Coronary artery (tissue), 2 donors: Measurements from ENCODE around the gene IGSF6.
"Not testable (repeated sequence)": the region's sequence is repeated elsewhere in the genome, so short reads cannot be mapped to it uniquely, and the experiment has no call there.

Experiments used
- DNase-seq: peaks from one replicate; pipeline ENCODE4 v3.0.0-alpha.2; 2017; ENCODE audit warnings: low spot score
- H3K27ac ChIP-seq, 2 donors: fragments of 200-600 bp; sonication (generic); one replicate each; pipeline ENCODE4 v1.5.1; 2016 to 2019
- H3K4me3 ChIP-seq: fragments of 200-600 bp; sonication (generic); 2 replicates; pipeline ENCODE4 v1.5.1; 2016; ENCODE audit warnings: mild to moderate bottlenecking, moderate library complexity
- CTCF ChIP-seq: fragments of 200-600 bp; sonication (generic); IDR thresholded peaks from one replicate; pipeline ENCODE4 v1.5.1; 2019; ENCODE audit warnings: antibody characterized with exemption

Gene IGSF6

GRCh38 chr16:21637032-21637968 is 15.1 kb downstream of the IGSF6 start:
- DNase-seq, result no peak
- no peak overlapping the region for H3K27ac ChIP-seq
- H3K4me3 ChIP-seq, result no peak overlapping the region
- TF ChIP-seq CTCF, result no peak

GRCh38 chr16:21635694-21636093 is 16.7 kb downstream of the IGSF6 start:
- H3K27ac ChIP-seq, DNase-seq, H3K4me3 ChIP-seq: not testable (repeated sequence)

GRCh38 chr16:21634216-21634615 is 18.2 kb downstream of the IGSF6 start:
- Histone ChIP-seq H3K27ac (no peak overlapping the region), H3K4me3 (no peak overlapping the region)
- no peak for DNase-seq
- no peak for TF ChIP-seq CTCF

GRCh38 chr16:21631951-21632575 is 20.3 kb downstream of the IGSF6 start:
- not testable (repeated sequence) for DNase-seq, H3K27ac ChIP-seq, H3K4me3 ChIP-seq

- not testable (repeated sequence) for DNase-seq, H3K4me3 ChIP-seq, H3K27ac ChIP-seq
Measured at GRCh38 chr16:21631376-21631775, 21.0 kb downstream of the IGSF6 start.

GRCh38 chr16:21630866-21631265 is 21.5 kb downstream of the IGSF6 start:
- DNase-seq, H3K4me3 ChIP-seq, H3K27ac ChIP-seq: not testable (repeated sequence)

GRCh38 chr16:21629616-21630539 is 22.5 kb downstream of the IGSF6 start:
- H3K4me3 ChIP-seq, DNase-seq, H3K27ac ChIP-seq: not testable (repeated sequence)

GRCh38 chr16:21628772-21629171 is 23.6 kb downstream of the IGSF6 start:
- no peak overlapping the region for H3K27ac ChIP-seq
- DNase-seq, result no peak

More at GRCh38 chr16:21628772-21629171, 23.6 kb downstream of the IGSF6 start:
- no peak overlapping the region for H3K4me3 ChIP-seq
- TF ChIP-seq CTCF, result no peak
